NCI-H146 treated with DMSO at 0.1 percent for 48 hours (cell line): ENCODE data around the gene THUMPD2.
A peak's percentile ranks its signal among the peaks of the same experiment; 100 is the strongest.
"Not testable (repeated sequence)": the region's sequence is repeated elsewhere in the genome, so short reads cannot be mapped to it uniquely, and the experiment has no call there.

Source experiments
- DNase-seq: peaks from one replicate; lab custom pipeline; 2025; ENCODE audit not compliant: unreplicated experiment; lab: John Stamatoyannopoulos, UW

The THUMPD2 gene, protein sequence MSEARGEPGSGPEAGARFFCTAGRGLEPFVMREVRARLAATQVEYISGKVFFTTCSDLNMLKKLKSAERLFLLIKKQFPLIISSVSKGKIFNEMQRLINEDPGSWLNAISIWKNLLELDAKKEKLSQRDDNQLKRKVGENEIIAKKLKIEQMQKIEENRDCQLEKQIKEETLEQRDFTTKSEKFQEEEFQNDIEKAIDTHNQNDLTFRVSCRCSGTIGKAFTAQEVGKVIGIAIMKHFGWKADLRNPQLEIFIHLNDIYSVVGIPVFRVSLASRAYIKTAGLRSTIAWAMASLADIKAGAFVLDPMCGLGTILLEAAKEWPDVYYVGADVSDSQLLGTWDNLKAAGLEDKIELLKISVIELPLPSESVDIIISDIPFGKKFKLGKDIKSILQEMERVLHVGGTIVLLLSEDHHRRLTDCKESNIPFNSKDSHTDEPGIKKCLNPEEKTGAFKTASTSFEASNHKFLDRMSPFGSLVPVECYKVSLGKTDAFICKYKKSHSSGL

GRCh38 chr2:39778775-39779340, at the start of gene THUMPD2:
Gene THUMPD2, minus strand, starts transcription at chr2:39779258. Its CDS starts 19 bp downstream, at chr2:39779239.
- peak; percentile 36 for DNase-seq

GRCh38 chr2:39821871-39822270, 42.8 kb upstream of the THUMPD2 start:
- no peak for DNase-seq

- DNase-seq = no peak
Observed at GRCh38 chr2:39816845-39817244, 37.8 kb upstream of the THUMPD2 start.

GRCh38 chr2:39816428-39816827, 37.4 kb upstream of the THUMPD2 start:
- DNase-seq = no peak

DNA sequence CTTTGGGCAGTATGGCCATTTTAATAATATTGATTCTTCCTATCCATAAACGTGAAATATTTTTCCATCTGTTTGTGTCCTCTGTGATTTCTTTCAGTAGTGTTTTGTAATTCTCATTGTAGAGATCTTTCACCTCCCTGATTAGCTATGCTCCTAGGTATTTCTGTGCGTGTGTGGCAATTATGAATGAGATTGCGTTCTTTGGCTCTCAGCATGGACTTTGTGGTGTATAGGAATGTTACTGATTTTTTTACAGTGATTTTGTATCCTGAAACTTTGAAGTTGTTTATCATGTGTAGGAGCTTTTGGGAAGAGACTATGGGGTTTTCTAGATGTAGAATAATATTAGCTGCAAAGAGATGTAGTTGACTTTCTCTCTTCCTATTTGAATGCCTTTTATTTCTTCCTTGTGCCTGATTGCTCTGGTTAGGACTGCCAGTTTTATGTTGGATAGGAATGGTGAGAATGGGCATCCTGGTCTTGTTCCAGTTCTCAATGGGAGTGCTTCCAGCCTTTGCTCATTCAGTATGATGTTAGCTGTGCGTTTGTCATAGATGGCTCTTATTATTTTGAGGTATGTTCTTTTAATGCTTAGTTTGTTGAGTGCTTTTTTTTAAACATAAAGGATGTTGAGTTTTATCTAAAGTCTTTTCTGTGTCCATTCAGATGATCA, 27.0 kb upstream of the THUMPD2 start:
- DNase-seq = no peak

- DNase-seq = no peak
Observed at GRCh38 chr2:39803839-39804238, 24.8 kb upstream of the THUMPD2 start.

DNA sequence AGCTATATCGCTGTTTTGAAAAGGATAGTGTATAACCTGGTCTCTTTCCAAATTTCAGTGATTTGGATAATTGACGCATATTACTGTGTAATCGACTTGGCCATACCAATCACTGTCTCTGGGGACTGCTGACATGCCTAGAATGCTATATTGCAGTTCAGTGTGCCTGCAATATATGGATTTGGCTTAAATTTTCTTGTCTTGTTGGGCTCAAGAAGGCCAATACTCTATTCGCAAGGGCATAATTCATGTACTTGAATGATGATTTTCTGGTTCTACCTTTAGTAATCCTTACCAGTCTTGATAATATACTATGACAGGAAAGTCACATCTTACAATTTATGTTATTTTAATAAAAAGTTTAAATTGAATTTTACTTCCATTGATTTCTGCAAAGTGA, 21.7 kb upstream of the THUMPD2 start:
- no peak for DNase-seq

DNA sequence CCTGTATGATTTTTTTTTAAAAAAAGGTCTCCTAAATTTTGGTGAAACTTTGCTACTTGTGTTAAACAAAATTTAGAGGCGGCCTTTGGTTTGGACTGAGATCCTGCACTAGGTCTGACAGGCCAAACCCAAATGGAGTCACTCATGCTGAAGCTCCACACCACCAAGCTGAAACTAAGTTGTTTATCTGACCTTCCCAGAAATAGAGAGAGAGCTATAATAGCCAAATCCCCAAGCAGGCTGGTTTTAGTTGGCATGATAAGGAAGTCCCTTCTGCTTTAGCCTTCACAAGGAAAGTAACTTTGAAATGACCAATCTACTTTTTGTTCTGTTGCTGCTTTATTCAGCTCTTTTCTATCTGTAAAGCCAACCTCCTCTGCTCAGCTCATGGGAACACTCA, 17.1 kb upstream of the THUMPD2 start:
- no peak for DNase-seq

- DNase-seq = not testable (repeated sequence)
Observed at GRCh38 chr2:39790216-39790818, 11.3 kb upstream of the THUMPD2 start.

DNA sequence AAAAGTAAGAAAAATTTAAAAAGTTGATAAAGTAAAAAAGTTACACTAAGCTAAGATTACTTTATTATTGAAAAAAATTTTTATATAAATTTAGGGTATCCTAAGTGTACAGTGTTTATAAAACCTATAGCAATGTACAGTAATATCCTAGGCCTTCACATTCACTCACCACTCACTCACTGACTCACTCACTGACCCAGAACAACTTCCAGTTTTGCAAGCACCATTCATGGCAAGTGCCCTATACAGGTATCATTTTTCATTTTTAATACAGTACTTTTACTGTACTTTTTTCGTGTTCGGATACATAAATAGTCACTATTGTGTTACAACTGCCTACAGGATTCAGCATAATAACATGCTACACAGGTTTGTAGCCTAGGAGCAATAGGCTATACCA, 8.9 kb upstream of the THUMPD2 start:
- no peak for DNase-seq

DNA sequence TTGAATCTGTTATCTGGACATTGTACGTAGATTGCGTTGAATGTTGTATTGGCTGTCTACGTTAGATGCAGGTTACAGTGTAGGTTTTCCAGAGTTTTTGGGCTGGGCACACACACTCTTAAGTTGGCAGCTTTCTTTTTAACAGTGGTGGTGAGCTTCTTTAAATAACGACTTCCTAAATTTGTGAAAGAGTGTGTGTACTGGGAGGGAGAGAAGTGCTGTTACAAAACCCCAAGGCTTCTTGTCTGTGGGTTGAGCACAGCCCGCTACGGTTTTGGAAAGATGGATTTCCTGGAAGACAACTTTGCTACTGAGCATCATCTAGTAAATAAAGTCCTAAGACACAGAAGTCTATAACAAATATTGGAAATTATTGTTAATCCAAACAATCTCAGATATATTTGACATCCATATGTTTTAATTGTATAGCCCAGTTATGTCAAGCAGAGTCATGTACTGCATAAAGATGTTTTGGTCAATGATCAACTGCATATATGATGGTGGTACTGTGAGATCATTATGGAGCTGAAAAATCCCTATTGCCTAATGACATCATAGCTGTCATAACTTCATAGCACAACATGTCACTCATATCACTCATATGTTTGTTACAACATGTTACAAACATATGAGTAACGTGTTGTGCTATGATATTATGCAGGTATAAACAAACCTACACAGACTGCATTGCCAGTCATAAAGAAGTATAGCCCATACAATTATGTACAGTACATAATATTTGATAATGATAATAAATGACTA, 7.9 kb upstream of the THUMPD2 start:
- no peak for DNase-seq

- no peak for DNase-seq
Observed at GRCh38 chr2:39782591-39782990, 3.5 kb upstream of the THUMPD2 start.

DNA sequence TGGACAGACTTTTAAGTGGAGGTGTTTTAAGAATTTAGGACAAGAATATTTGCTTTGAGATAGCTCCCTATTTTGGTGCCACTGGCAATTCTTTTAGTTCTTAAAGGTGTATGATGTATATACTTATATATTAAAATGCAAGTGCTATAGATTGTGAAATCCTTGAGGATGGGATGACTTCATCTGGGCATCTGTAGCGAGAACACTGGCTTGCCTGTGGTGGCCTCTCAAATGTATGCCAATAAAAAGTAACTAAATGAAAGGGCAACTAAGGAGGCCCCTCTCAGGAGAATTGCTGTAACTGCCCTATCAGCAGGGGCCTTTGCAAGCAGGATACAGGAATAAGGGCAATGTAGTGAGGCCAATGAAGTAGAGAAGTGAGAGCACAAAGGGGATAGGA, 2.6 kb upstream of the THUMPD2 start:
- DNase-seq = no peak

DNA sequence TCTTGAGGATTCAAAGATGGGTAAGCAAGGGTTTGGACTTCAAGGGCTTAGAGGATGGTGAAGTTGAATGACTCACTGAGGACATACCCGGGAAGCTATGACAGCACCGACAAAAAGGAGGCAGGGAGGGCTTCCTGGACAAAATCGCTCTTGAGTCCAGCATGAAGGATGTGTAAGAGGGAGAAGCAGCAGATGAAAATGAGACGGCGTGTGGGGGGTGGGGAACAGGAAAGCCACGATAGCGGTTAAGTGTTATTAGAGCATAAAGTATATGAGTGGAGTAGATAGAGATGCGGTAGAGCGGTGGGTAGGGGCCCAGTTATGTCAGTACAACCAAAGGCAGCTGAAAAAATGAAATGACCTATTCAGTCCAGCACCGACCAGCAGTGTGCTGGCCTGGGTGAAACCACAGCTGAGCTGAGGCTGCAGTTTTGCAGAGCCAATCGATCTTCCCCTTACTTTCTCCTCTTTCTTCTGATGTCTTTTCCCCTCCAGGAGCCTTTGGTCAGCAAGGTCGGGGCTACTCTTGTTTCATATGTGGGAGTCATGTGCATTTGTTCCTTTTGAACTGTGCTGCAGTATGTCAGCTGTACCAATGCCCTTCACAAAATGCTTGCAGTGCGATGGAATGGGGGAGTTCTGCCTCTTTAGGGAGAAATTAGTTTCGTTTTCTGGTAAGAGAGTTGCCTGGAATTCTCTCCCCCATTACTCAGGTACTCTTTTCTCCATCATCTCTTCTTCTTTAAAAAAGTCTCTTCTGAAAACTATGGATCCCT, 2.0 kb upstream of the THUMPD2 start:
- no peak for DNase-seq

- DNase-seq = no peak
Observed at GRCh38 chr2:39779927-39780326, 869 bp upstream of the THUMPD2 start.

DNA sequence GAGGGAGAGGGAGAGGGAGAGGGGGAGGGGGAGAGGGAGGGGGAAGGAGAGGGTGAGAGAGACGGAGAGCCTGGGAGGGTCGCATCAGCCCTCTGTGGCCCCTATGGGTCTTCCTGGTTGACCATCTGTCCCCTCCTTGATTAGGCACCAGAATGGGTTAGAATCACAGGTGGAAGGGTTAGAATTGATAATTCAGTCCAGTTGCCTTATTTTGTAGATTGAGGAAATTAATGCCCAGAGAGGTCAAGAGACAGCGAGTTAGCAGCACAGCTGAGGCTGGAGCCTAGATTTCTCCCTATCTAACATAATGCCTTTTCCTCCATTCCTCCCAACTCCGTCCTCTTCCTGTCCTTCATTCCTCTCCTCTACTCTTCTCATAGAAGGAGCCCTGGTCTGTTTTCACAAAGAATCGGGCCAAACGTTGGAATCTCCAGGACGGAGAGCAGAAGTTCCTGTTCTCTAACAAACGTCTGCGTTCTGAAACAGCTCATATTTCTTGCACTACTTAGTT, 338 bp upstream of the THUMPD2 start:
- DNase-seq = peak; percentile 36

DNA sequence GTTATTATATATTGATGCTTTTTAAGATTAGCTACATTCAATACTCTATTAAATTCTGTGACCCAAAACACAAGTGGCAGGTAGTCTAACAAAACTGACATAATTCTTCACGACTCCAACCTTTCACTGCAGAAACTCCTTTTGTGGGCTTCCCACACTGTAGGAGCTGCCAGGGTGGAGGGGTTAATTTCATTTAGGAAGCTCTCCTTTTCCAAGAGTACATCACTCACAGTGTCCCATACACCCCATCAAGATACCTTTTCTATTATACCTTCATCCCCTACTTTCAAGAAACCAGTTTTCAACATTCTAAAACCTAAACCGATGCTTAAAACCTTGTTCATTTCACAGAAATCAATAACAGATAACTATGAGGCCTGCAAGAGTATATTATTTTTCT, 825 bp downstream of the THUMPD2 start:
- no peak for DNase-seq

- DNase-seq = no peak
Observed at GRCh38 chr2:39772812-39773152, 6.3 kb downstream of the THUMPD2 start.

GRCh38 chr2:39772086-39772811, 6.8 kb downstream of the THUMPD2 start:
- no peak for DNase-seq
